Left renal cortex interstitium (tissue), 4 donors: ENCODE data around the gene SLC35C1. TPM values are rescaled to one million over a fixed set of nuclear protein-coding genes. Genes with fewer than 3 reads are reported as not detected.

Source experiments
- DNase-seq, 4 donors: peaks; one replicate each; pipeline ENCODE4 v3.0.0-alpha.2; 2013; ENCODE audit warnings: low read depth in 4 of 4, low spot score in 2 of 4, missing footprints in 1 of 4
- polyA plus RNA-seq, 4 donors: library from polyadenylated mRNA; unstranded; fragments of 120-200 nt; gene quantifications; one replicate each; pipeline ENCODE4 v1.2.1, GENCODE V29; 2013; ENCODE audit not compliant: insufficient read length in 4 of 4

Gene SLC35C1
- polyA plus RNA-seq, 4 donors, result 7.0 to 10.2 (median 8.7) TPM

GRCh38 chr11:45860764-45861510 lies 56.0 kb downstream of the SLC35C1 start:
- DNase-seq, result no peak

Other genes with a start within 250 kb of the SLC35C1 start
- gene CHST1, start 139.5 kb upstream of the SLC35C1 start, polyA plus RNA-seq, result 10 to 100 TPM in 3 of 4 donors, 1 to 10 TPM in 1; 6.0 to 15.1 (median 11.2) TPM
- gene CRY2, start 42.3 kb downstream of the SLC35C1 start, polyA plus RNA-seq, result 10 to 100 TPM; 27.3 to 34.1 (median 29.5) TPM
- 10 to 100 TPM in 3 of 4 donors, 1 to 10 TPM in 1; 9.3 to 15.3 (median 13.1) TPM for gene MAPK8IP1, start 80.5 kb downstream of the SLC35C1 start, polyA plus RNA-seq
- gene FREY1, start 102.1 kb downstream of the SLC35C1 start, polyA plus RNA-seq, result 1 to 10 TPM in 1 of 4 donors, under 1 TPM in 2, not detected in 1; 0.31 to 1.4 (median 0.49) TPM
- gene PEX16, start 112.7 kb downstream of the SLC35C1 start, polyA plus RNA-seq, result 10 to 100 TPM; 15.5 to 24.3 (median 21.8) TPM
- 10 to 100 TPM; 17.6 to 28.7 (median 25.0) TPM for gene LARGE2, start 117.5 kb downstream of the SLC35C1 start, polyA plus RNA-seq